Stimulated activated CD4-positive, alpha-beta T cell treated with anti-CD3 and anti-CD28 coated beads, Interleukin-15, amount 100 ng/mL, for 24 hours (primary cell): Measurements from ENCODE around the gene ARRB1.
A peak's percentile ranks its signal among the peaks of the same experiment; 100 is the strongest.
"Not testable (repeated sequence)": the region's sequence is repeated elsewhere in the genome, so short reads cannot be mapped to it uniquely, and the experiment has no call there.

Source experiments
- DNase-seq: peaks from one replicate; pipeline ENCODE4 v3.0.0-alpha.2; 2020

Gene ARRB1

DNA sequence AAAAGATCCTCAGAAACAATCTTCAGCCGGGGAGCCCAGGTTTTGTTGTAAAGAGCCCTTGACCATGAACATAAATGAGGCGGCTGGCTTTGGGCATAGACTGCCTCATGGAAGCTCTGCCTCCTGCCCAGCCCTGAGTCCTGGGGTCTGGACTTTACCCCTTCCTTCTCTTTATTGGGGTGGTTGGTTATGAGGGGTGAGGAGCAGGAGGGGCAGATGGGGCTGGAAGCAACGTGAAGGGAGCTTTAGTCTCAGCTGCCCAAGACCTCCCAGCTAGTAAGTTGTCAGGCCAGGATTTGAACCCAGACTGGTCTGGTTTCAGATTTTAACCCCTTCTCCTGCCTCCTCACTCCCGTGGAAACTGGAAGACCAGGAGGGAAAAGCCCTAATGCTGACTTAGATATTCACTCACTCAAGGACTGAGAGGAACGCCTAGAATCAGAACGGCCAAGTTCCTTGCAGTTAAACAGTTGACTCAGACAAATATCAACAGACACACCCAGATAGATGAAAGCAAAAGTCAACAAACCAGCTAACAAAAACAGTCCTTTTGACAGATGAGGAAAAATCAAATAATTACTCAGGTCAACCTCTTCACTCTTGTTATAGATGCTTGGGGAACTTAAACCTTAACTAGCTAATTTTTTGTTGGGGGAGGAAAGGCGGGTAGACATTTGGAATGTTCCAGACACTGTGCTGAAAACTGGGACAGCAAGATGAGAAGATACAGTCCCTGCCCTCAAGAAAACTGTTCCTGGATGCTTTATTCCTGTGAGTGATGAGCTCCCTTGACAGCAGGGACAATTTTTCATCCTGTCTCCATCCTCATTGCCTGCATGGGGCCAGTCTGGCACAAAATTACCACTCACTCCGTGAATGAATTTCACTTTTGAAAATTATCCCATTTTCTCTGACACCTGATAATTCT lies 20.8 kb upstream of the ARRB1 start:
- DNase-seq, result no peak

DNA sequence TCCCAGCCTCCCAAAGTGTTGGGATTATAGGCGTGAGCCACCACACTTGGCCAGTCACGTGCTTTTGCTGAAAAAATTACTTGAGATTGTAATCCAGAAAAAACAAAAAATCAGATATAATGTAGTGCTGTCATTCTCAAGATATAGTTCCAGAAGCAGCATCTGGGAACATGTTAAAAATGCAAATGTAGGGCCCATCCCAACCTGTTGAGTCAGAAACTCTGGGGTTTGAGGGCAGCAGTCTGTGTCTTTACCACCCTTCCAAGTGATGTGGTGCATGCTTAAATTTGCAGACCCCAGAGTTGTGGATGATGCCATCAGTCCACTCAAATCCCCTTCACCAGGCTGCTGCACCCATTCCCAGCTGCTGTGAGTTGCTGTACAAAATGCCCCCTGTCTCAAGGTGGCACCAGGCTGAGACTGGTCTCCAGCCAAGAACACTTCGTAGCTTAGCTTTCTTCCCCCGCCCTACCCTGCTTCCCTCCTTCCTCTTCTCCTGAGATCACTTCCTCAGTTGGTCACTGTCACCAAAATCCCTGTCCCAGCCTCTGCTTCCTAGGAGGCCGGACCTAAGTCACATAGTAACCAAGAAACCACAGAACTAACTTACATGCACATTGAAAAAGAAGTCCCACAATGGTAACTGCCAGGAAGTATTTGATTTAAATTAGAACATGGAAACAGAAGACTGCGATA lies 18.2 kb upstream of the ARRB1 start:
- no peak for DNase-seq

DNA sequence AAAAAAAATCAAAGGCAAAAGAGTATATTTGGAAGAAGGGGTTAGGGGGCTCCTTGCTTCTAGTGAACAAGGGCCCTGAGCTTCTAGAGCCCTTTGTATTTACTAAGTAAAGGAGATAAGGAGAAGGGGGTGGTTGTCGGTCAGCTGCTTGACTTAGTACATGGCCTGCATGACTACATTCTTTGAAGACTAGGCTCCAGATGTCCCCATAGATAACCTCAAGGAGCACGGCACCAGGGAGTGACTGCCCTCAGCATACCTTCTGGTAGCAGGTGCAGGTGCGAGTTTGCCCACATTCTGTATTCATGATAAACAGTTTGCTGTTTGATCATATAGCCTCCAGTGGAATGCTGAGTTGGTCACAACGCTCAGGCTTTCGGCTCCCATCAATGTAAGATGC lies 15.4 kb upstream of the ARRB1 start:
- DNase-seq, result not testable (repeated sequence)

DNA sequence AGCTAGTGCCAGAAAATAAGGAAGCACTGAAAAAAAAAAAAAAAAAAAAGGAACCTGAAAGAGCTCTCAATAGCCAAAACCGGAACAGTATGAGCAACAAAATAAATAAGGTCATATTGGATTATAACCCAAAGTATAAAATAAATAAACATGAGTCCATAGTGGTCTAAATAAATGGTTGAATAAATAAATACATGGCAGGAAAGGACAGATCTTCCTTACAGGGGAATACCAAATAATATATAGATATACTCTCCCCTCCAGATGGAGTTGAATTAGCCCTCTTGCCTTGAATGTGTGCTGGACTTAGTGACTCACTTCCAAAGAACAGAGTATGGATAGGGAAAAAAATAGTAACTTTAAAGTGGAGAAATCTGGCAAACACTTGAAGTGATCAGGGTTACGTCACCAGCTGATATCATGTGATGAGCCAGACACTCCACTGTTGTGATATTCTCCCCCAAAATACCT lies 14.3 kb upstream of the ARRB1 start:
- no peak for DNase-seq

DNA sequence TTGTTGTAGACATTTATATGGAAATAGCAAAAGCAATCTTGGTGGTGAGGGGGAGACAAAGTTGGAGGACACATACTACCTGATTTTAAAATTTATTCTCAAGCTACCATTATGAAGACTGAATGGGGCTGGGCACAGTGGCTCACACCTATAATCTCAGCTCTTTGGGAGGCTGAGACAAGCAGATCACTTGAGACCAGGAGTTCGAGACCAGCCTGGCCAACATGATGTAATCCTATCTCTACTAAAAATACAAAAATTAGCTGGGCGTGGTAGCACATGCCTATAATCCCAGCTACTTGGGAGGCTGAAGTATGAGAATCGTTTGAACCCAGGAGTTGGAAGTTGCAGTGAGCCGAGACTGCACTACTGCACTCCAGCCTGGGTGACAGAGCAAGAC lies 10.8 kb upstream of the ARRB1 start:
- not testable (repeated sequence) for DNase-seq

DNA sequence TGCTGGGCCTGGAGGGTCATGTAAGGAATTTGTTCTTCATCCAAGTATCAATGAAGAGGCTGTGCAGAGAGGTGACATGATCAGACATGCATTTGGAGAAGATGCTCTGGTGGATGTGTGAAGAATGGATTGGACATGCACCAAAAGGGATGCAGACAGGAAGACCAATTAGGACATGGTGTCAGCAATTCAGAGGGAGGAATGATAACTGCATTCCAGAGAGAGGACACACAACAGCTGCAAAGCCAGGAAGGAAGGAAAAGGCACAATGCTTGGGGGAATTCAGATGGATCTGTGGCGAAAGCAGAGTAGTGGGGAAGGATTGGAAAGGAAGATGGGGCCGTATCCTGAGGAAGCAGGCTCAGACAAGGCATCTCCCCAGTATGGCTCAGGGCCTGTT lies 5.2 kb upstream of the ARRB1 start:
- DNase-seq, result no peak

DNA sequence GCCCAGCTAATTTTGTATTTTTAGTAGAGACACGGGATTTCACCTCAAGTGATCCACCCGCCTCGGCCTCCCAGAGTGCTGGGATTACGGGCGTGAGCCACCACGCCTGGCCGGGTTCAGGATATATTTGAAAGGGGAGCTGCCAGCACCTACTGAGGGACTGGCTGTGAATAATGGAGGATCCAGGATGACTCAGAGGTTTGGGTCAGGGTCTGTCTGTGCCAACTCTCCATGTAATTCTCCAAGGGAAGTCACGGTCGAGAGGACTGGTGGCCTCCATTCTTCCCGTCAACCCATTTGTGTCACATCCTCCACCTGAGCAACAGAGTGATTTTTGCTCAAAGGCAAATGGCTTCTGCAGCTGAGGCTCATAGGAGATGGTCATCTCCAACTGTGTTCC lies 3.6 kb upstream of the ARRB1 start:
- no peak for DNase-seq

DNA sequence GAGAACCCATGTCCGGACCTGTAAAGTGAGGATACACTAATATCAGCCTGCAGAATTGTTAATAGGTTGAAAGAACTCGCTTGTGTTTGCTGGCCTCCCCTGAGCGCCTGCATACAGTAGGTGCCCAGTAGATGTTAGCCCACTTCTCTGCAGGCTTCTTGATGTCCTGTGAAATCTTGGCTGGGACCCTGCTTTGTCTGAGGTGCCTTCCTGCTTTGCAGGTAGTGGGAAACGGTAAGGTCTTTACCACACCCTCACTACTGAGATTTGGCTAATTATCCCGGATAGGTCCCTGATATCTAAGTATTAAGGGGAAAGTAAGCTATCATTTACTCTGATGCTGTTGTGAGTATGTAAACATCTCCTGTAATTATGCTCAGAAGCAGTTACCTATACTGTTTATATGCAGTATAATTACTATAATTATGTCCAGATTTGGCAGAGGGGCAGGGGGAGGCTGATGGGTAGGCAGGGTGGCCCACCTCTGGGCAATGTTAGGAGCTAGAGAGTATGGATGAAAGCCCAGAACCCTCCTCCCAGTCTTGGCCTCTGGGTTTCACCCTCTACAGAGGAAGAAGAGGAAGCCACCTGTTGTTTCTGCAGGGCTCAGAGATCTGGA lies 1.2 kb upstream of the ARRB1 start:
- DNase-seq, result no peak

DNA sequence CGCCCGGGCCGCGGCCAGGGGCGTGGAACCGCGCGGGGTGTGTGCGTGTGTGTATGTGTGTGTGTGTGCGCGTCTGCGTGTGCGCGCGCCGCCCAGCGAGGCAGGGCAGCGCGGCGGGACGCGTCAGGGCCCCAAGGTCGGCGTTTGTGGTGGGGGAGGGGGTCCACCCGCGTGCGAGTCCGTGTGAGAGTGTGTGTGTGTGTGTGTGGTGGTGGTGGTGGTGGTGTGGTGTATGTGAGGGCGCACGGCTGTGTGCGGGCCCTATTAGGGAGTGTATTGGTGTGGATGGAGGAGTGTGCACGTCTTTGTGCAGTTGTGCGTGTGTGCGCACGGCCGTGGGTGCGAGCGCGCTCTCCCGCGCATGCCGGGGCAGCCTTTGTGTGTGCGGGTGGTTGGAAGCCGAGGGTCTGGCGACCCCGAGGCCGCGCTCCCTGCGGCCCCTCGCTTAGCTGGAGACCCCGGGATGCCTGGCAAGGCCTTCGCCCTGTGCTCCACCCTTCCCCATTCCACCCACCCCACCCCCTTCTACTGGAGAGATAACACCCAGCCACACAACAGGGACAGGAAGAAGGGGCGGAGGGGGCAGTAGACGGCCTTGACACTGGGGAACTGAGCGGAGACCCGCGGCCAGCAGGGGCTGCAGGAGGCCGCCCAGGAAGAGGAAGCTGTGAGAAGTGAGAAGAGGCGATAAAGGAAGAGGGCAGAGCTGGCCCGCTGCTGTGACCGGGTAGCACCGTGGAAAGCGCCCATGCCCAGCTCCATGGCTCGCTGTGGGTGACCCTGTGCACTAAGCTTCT lies 528 bp upstream of the ARRB1 start:
- DNase-seq, result peak; percentile 65

DNA sequence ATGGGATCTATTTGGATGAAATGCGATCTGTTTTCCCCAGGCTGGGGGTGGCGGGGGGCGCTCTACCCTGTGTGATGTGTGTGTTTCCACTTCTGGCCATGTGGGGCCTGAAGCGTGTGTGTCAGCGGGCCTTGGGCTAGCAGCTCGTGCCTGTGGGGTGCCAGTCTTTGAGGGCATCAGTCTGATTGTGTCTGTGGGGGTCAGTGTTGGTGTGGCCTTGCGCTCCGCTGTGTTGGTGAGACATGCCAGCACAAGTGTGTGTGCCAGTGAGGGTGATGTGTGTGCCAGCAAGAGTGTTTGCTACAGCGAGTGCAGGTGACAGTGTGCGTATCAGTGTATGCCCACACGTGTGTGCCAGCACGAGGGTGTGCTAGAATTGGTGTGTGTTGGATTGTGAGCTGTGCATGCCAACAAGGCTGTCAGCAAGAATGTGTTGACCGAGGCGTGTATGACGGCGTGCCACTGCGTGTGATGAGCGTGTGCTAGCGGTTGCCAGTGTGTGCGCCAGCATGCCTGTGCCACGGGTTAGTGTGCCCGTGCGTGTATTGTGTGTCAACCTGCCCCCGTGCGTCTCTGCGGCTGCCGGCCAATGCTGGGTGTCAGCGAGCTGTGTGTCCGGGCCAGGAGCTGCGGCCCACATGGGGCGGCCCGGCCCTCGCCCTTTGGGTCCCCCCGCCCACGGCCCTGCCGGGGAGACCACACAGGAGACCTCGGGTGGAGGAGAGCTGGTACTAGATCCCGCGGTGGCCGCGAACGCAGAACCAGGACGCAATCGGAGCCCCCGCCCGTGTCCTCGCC lies 519 bp downstream of the ARRB1 start:
- DNase-seq, result peak; percentile 63

DNA sequence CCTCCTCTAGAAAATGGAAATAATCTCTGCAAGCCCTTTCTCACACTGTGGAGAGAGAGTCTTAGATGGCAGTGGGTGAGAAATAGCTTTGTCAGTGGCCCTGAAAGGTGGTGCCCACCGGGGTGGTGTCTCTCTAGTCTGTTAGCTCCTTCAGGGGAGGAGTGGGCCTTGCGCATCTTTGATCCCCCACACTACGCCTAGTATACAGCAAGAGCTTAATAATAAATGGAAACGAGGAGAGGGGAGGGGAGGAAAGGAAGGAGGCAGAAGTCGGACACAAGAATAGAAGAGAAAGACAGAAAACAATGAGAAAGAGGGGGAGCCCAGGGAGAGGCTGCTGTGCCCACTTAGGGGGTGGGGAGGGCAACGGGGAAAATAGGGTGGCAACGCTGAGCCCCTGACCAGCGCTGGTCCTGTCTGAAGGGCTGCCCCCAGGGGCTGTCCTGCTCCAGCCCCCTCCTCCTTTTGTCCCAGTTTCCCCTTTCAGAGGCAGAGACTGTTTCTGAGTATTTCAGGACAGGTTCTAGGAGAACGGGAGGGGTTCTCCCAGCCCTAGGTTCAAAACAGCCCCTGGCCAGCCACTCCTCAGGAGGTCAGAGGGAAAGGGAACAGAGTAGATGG lies 1.2 kb downstream of the ARRB1 start:
- DNase-seq, result no peak

DNA sequence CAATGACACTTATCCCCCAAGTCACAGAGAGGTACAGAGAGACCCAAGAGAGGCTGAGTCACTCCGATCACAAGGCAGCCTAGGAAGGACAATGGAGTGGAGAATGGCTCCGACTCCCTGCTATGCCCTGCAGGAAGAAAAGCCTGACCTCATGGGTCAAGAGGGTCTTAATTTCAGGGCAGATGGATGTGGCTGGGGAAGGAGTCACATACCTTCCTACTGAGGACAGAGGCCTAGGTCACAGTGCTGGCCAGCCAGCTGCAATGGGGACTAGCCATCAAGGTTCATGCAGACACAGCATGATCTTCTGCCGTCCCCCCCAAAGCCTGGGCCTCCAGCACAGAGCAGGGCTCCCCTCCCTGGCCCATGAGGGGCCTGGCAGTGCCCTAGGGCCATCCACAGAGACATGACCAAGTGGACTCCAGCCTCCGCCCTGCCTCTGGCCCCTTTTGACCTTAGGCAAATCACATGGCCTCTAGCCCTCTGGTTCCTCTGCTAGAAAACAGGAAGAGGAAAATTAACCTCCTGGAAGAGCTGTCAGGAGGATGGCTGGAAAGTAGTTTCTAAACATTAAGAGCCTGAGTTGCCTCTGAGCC lies 1.8 kb downstream of the ARRB1 start:
- no peak for DNase-seq

DNA sequence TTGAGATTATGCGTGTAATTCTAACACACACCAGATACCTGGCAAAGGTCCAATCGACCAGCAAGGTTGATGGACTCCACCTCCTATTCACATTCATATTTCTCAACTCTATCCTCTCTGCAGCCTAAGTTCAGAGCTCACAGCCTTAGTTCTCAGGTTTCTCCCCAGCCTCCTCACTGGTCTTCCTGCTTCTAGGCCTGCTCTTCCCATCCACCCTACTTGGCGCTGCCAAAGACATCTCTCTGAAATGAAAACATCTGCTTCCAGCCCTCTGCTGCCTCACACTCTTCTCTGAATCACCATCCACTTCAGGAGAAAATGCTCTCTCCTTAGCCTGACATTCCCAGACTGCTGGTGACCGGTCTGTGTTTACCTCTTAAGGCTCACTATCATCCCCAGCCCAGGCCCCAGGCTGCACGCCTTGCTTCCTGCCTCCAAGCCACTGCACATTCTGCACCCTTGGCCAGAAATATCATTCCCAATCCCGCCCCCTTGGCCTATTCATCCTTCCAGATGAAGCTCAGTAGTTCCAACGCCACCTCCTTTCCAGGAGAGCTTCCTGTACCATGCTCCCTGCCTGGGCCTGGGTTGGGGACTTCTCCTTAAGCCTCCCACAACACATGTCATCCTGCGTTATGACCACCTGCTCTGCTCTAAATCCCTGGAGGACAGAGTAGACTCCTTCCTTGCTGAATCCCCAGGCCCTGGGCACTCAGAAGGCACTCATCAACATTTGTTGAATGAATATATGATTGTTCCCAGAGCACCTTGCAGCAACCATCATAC lies 3.5 kb downstream of the ARRB1 start:
- no peak for DNase-seq

DNA sequence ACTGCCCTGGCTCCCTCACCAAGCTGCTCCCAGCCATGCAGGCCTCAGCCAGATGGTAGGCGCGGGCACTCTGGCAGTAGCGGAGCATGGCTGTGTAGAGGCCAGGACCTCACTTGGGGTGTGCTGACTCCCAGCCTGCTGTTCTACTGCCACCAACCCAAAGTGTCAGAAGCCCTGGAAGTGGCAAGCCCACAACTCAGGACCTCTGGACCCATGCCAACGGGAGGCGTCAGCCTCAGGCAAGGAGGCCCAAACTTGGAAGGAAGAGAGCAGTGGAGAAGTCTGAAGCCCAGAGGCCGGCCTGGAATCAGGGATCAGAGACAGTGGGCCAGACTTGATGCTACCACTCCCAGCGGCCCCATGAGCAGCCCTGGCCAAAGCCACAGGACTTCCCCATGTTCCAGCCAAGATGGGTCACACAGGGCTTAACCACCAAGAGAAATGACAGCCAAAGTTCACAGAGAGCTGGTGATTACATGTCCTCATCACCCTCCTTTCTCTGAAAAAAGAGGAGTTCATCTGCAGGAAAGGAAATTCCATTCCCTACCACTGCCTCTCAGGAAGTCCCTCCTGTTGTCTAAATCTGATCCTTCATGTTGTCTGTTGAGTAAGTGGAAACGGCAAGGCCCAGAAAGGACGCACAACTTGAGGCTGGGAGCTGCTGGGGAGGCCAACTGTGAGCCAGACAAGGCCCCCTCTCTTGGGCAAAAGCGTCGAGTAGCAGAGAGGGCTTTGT lies 4.4 kb downstream of the ARRB1 start:
- DNase-seq, result no peak

DNA sequence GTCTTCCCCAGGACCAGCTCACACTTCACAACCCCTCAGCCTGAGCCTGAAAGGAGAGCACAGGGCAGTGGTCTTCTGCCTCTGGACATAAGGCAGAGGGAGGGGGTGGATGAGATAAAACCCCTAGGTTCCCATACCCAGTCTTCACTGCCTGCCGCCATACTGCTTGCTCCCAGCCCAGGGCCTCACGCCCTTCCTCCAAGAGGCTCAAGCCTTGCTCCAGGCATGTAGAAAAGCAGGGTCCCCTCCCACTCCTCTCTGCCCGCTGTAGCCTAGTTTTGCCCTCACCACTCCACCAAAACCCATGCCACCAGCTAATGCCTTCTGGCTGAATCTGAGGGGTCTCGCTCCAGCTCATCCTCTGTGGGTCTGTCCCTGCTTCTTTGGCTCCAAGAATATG lies 5.2 kb downstream of the ARRB1 start:
- no peak for DNase-seq

DNA sequence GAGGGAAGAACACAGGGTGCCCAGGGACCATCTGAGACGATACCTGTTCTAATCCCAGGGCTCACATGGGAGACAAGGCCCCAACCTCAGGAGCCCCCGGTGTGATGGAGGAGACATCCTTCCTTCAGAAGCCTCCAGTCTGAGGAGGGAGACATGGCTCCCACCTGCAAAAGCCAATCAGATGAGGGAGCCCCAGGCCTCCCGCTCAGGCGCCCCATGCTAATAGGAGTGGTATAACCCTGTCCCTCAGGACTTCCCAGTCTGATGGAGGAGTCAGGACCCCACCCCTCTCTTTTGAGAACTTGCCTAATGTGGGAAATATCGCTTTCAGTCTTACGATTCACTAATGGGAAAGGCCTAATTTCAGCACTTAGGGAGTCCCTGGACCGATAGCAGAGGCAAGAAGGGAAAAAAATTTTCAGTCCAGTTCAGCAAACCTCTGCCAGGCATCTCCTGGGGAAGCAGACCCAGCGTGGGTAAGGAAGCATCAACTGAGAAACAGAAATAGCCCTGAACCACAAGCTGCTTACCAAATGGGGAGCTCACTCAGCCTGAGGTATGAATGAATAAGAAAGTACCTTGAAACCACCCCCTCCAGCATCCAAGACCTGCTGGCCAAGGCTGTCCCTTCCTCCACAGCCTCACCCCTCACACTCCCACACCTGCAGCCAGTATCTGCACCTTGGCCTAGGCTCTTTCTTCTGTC lies 5.9 kb downstream of the ARRB1 start:
- DNase-seq, result no peak

DNA sequence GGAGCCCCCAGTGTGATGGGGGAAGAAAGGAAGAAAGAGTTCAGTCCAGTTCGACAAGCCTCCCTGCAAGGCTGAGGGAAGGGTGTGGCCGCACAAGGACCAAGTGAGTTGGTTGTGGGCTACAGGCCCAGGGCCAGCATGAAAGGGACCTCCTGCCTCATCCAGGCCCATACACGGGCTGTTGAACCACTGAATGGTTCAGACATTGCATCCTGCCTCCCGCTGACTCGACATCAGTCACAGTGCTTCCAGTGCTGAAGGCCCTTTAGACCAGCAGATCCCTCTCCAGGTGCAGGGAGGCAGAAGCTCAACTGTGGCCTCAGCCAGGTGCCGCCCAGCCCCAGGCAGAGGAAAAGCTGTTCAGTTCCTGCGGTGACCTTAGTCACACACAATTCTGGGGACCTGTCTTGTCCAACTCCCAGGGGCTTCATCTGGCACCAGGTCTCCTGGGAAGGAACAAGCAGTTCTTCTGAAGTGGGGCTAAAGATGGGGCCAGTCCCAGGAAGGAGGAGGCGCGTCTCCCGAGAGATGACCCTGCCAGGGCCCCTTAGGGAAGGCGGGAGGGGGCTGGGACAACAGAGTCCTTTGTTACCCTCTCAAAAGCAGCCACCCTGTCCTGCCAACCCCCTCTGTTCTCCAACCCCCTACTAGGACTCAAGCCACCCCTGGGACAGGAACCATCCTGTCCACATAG lies 6.6 kb downstream of the ARRB1 start:
- no peak for DNase-seq

DNA sequence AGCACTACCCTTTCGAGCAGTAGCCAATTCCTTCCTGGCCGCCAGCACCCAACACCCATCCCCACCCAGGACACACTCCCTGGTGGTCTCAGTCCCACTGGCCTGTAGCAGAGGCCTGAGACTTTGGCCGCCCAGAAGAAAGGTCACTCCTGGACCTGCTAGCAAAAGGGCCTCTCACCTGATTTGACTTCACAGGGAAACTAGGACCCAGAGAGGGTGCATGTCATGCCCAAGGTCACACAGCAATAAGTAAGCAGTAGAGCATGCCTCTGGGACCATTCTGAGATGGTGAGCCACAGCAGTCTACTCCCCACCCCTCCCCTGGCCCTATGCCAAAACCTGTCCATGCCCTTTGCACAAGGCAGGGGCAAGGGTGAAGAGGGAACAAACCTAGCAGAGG lies 7.3 kb downstream of the ARRB1 start:
- no peak for DNase-seq
